H9 (cell line): ENCODE measurements around the gene BCL11B. TPM values are rescaled to one million over a fixed set of nuclear protein-coding genes. Genes with fewer than 3 reads are reported as not detected.

Experiments used
- DNase-seq: peaks from one replicate; pipeline ENCODE4 v3.0.0-alpha.2; 2017
- H2AFZ ChIP-seq: one replicate; pipeline ENCODE4 v1.6.1; 2013; ENCODE audit warnings: mild to moderate bottlenecking, low read length, control low read depth, moderate library complexity
- H2AK5ac ChIP-seq: 2 replicates; pipeline ENCODE4 v1.6.1; 2013; ENCODE audit warnings: low read length, control low read depth, mixed read lengths; ENCODE audit not compliant: insufficient read length
- H2BK120ac ChIP-seq: one replicate; pipeline ENCODE4 v1.6.1; 2013; ENCODE audit warnings: low read depth, mild to moderate bottlenecking, low read length, control low read depth, inconsistent platforms; ENCODE audit not compliant: poor library complexity, severe bottlenecking
- H2BK12ac ChIP-seq: 2 replicates; pipeline ENCODE4 v1.6.1; 2013; ENCODE audit warnings: low read length, control low read depth, mixed read lengths, low read depth; ENCODE audit not compliant: insufficient read length
- H2BK15ac ChIP-seq: 2 replicates; pipeline ENCODE4 v1.6.1; 2013; ENCODE audit warnings: low read depth, low read length, control low read depth
- H2BK20ac ChIP-seq: one replicate; pipeline ENCODE4 v1.6.1; 2013; ENCODE audit warnings: low read depth, mild to moderate bottlenecking, low read length, control low read depth, inconsistent platforms; ENCODE audit not compliant: poor library complexity, severe bottlenecking
- H2BK5ac ChIP-seq: 2 replicates; pipeline ENCODE4 v1.6.1; 2013; ENCODE audit warnings: low read length, control low read depth, mixed read lengths; ENCODE audit not compliant: insufficient read length
- H3K14ac ChIP-seq: 2 replicates; pipeline ENCODE4 v1.6.1; 2013; ENCODE audit warnings: low read length, control low read depth; ENCODE audit not compliant: insufficient read depth
- H3K18ac ChIP-seq: 2 replicates; pipeline ENCODE4 v1.6.1; 2013; ENCODE audit warnings: low read depth, mild to moderate bottlenecking, mixed read lengths, low read length, control low read depth; ENCODE audit not compliant: insufficient read length
- H3K23ac ChIP-seq: 2 replicates; pipeline ENCODE4 v1.6.1; 2013; ENCODE audit warnings: low read length, control low read depth, mixed read lengths, low read depth; ENCODE audit not compliant: insufficient read length
- H3K23me2 ChIP-seq: 2 replicates; pipeline ENCODE4 v1.6.1; 2013; ENCODE audit warnings: low read depth, mild to moderate bottlenecking, mixed read lengths, low read length, control low read depth; ENCODE audit not compliant: insufficient read length, poor library complexity, severe bottlenecking
- H3K27ac ChIP-seq: 2 replicates; pipeline ENCODE4 v1.5.1; 2013; ENCODE audit warnings: low read length, control low read depth, mixed read lengths, low read depth; ENCODE audit not compliant: insufficient read length
- H3K27me3 ChIP-seq: 2 replicates; pipeline ENCODE4 v1.6.1; 2013; ENCODE audit warnings: low read length, control low read depth, inconsistent platforms; ENCODE audit not compliant: insufficient read depth
- H3K4ac ChIP-seq: 2 replicates; pipeline ENCODE4 v1.6.1; 2013; ENCODE audit warnings: low read depth, mild to moderate bottlenecking, control low read depth, inconsistent platforms, low read length, moderate library complexity
- H3K4me1 ChIP-seq: 2 replicates; pipeline ENCODE4 v1.6.1; 2013; ENCODE audit warnings: low read length, control low read depth, inconsistent platforms; ENCODE audit not compliant: insufficient read depth
- H3K4me2 ChIP-seq: 2 replicates; pipeline ENCODE4 v1.6.1; 2013; ENCODE audit warnings: low read length, control low read depth, mixed read lengths; ENCODE audit not compliant: insufficient read length, insufficient read depth
- H3K56ac ChIP-seq: 2 replicates; pipeline ENCODE4 v1.6.1; 2013; ENCODE audit warnings: low read depth, mild to moderate bottlenecking, mixed read lengths, low read length, control low read depth; ENCODE audit not compliant: insufficient read length
- H3K79me1 ChIP-seq: 2 replicates; pipeline ENCODE4 v1.6.1; 2013; ENCODE audit warnings: low read depth, mild to moderate bottlenecking, moderate library complexity, low read length, control low read depth, inconsistent platforms; ENCODE audit not compliant: insufficient read depth, poor library complexity, severe bottlenecking
- H3K79me2 ChIP-seq: 2 replicates; pipeline ENCODE4 v1.6.1; 2013; ENCODE audit warnings: low read length, control low read depth, inconsistent platforms; ENCODE audit not compliant: insufficient read depth
- H3K9ac ChIP-seq: 2 replicates; pipeline ENCODE4 v1.6.1; 2013; ENCODE audit warnings: low read length, control low read depth, mixed read lengths; ENCODE audit not compliant: insufficient read length; ENCODE audit errors: extremely low read depth
- H3K9me3 ChIP-seq: one replicate; pipeline ENCODE4 v1.6.1; 2013; ENCODE audit warnings: low read depth, low read length, inconsistent platforms; ENCODE audit not compliant: control insufficient read depth
- H3T11ph ChIP-seq: one replicate; pipeline ENCODE4 v1.6.1; 2013; ENCODE audit warnings: mild to moderate bottlenecking, low read length, control low read depth, inconsistent platforms
- H4K20me1 ChIP-seq: one replicate; pipeline ENCODE4 v1.6.1; 2013; ENCODE audit not compliant: control insufficient read depth, insufficient read length, insufficient read depth
- H4K5ac ChIP-seq: 2 replicates; pipeline ENCODE4 v1.6.1; 2013; ENCODE audit warnings: low read depth, mild to moderate bottlenecking, mixed read lengths, low read length, control low read depth; ENCODE audit not compliant: insufficient read length
- H4K8ac ChIP-seq: replicated peaks from 2 replicates; pipeline ENCODE4 v1.6.1; 2013; ENCODE audit warnings: low read length, control low read depth, mixed read lengths, low read depth; ENCODE audit not compliant: insufficient read length
- H4K91ac ChIP-seq: 2 replicates; pipeline ENCODE4 v1.6.1; 2013; ENCODE audit warnings: low read depth, mild to moderate bottlenecking, moderate library complexity, mixed read lengths, low read length, control low read depth; ENCODE audit not compliant: insufficient read length
- H3K27ac Mint-ChIP-seq, 3 experiments: 2 replicates in 2 of 3; 3 replicates in 1 of 3; pipeline ENCODE4 v1.8.0; 2020 to 2021; ENCODE audit warnings: mixed read lengths in 3 of 3, mild to moderate bottlenecking in 1 of 3, moderate library complexity in 1 of 3
- H3K27me3 Mint-ChIP-seq: 2 replicates; pipeline ENCODE4 v1.8.0; 2021; ENCODE audit warnings: low read depth, mild to moderate bottlenecking, moderate library complexity, mixed read lengths
- H3K36me3 Mint-ChIP-seq, 3 experiments: 2 replicates in 2 of 3; 3 replicates in 1 of 3; pipeline ENCODE4 v1.8.0; 2020 to 2021; ENCODE audit warnings: low read depth in 3 of 3, mixed read lengths in 3 of 3; ENCODE audit not compliant: insufficient read depth in 1 of 3
- H3K4me1 Mint-ChIP-seq, 2 experiments: 2 replicates each; pipeline ENCODE4 v1.8.0; 2020; ENCODE audit warnings: mixed read lengths in 2 of 2
- H3K4me3 Mint-ChIP-seq, 2 experiments: 2 replicates in 1 of 2; 3 replicates in 1 of 2; pipeline ENCODE4 v1.8.0; 2020 to 2021; ENCODE audit warnings: mild to moderate bottlenecking in 2 of 2, mixed read lengths in 2 of 2, moderate library complexity in 1 of 2
- H3K9me3 Mint-ChIP-seq, 2 experiments: 2 replicates in 1 of 2; 3 replicates in 1 of 2; pipeline ENCODE4 v1.8.0; 2020; ENCODE audit warnings: mild to moderate bottlenecking in 2 of 2, mixed read lengths in 2 of 2, moderate library complexity in 1 of 2
- WGBS: extraction: QIAGEN DNeasy Blood & Tissue Kit; methylation state at CpG from one replicate; pipeline ENCODE4 v1.1.7; 2013; ENCODE audit warnings: missing lambda C conversion rate, low lambda C conversion rate, mixed read lengths; ENCODE audit not compliant: insufficient read length; ENCODE audit errors: extremely low coverage; 5-methylcytosine and 5-hydroxymethylcytosine counted together
- total RNA-seq: library from RNA; stranded (reverse); gene quantifications from 2 replicates; pipeline ENCODE4 v1.2.1, GENCODE V29; 2021
- TF ChIP-seq, protein P1 (sequence below): fragments of 200-600 bp; sonication (generic); conservative IDR thresholded peaks from 3 replicates; pipeline ENCODE4 v1.8.0; 2021; ENCODE audit warnings: antibody characterized with exemption, mild to moderate bottlenecking

Gene BCL11B
- total RNA-seq, 1 experiment from 2014 or later, result 4.9 TPM

DNA sequence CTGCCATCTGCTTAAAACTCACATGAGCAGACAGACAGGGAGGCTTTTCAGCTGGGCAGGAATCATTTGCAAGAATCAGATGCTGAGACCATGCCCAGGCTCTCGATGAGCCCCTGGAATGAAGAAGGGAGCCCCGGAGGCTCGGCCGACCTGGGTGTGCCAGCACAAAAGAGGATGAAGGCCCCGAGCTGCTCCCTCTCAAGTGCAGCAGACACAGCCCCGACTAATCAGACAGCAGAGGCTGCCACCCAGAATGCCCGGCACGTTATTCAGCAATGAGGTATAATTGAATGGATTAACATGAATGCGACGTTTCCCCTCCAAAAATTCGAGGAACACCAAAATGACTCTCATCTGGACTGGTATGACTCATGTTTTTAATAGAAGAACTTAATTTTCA, 58.9 kb downstream of the BCL11B start:
- H3K9me3 Mint-ChIP-seq, result no peaks in the 10 kb centered on the region
- Histone ChIP-seq H2AFZ (no peak overlapping the region), H3K18ac (no peak overlapping the region), H2BK15ac (no peak overlapping the region), H2BK5ac (no peak overlapping the region), H3K9ac (no peak overlapping the region), H4K20me1 (no peaks in the 10 kb centered on the region), H3K4ac (no peak overlapping the region), H2BK20ac (no peak overlapping the region), H4K91ac (no peak overlapping the region), H4K5ac (no peak overlapping the region), H3K23ac (no peak overlapping the region), H3K27ac (no peak overlapping the region), H3K4me1 (no peaks in the 10 kb centered on the region), H2BK12ac (no peak overlapping the region), H4K8ac (no peak overlapping the region), H3K27me3 (no peaks in the 10 kb centered on the region), H3K9me3 (no peaks in the 10 kb centered on the region), H3K14ac (no peak overlapping the region), H3K4me2 (no peak overlapping the region), H3K79me2 (peaks cover 3% of the 10 kb centered on the region; the same call in 1 of the 2 replicates), H2BK120ac (no peak overlapping the region), H3K23me2 (no peaks in the 10 kb centered on the region), H3K56ac (no peak overlapping the region), H2AK5ac (no peak overlapping the region), H3T11ph (no peak overlapping the region), H3K79me1 (no peaks in the 10 kb centered on the region)
- no peaks in the 10 kb centered on the region for H3K27me3 Mint-ChIP-seq
- TF ChIP-seq, protein P1, sequence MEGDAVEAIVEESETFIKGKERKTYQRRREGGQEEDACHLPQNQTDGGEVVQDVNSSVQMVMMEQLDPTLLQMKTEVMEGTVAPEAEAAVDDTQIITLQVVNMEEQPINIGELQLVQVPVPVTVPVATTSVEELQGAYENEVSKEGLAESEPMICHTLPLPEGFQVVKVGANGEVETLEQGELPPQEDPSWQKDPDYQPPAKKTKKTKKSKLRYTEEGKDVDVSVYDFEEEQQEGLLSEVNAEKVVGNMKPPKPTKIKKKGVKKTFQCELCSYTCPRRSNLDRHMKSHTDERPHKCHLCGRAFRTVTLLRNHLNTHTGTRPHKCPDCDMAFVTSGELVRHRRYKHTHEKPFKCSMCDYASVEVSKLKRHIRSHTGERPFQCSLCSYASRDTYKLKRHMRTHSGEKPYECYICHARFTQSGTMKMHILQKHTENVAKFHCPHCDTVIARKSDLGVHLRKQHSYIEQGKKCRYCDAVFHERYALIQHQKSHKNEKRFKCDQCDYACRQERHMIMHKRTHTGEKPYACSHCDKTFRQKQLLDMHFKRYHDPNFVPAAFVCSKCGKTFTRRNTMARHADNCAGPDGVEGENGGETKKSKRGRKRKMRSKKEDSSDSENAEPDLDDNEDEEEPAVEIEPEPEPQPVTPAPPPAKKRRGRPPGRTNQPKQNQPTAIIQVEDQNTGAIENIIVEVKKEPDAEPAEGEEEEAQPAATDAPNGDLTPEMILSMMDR, result no peak
- no CpG with 5 or more reads among the region's 11 CpGs for WGBS
- H3K27ac Mint-ChIP-seq, result 0 out of 7 replicates have a peak overlapping the region, but pooled peaks of 1 of the 3 experiments have one; percentile 70
- H3K4me1 Mint-ChIP-seq, result peaks cover 2 to 10% of the 10 kb centered on the region in 2 experiments; a peak in 1 of 4 replicates
- H3K36me3 Mint-ChIP-seq, result no peaks in the 10 kb centered on the region
- H3K4me3 Mint-ChIP-seq, result no peak overlapping the region
- no peak for DNase-seq
